SK-N-SH treated with all-trans-retinoic acid at 6 μM for 48 hours (cell line): Measurements from ENCODE around the gene NUDT4.

Source experiments
- ATAC-seq: fragments of 200-7000 bp; cut with Tn5 transposase; 3 replicates; pipeline ENCODE4 v1.9.1; 2020; ENCODE audit warnings: mild to moderate bottlenecking, moderate library complexity
- ARNTL ChIP-seq: fragments of 450-650 bp; formaldehyde crosslinking; IDR thresholded peaks from 2 replicates; pipeline ENCODE4 v1.5.0; 2020; ENCODE audit warnings: low read depth, mild to moderate bottlenecking, moderate library complexity, borderline replicate concordance
- BACH2 ChIP-seq: fragments of 250-450 bp; sonication (Bioruptor Pico); IDR thresholded peaks from 2 replicates; pipeline ENCODE4 v1.9.0; 2021; ENCODE audit warnings: mild to moderate bottlenecking, borderline replicate concordance
- CSDC2 ChIP-seq: fragments of 250-450 bp; sonication (Bioruptor Pico); IDR thresholded peaks from 2 replicates; pipeline ENCODE4 v1.5.0; 2020; ENCODE audit warnings: mild to moderate bottlenecking, moderate library complexity
- CSRNP3 ChIP-seq: fragments of 250-450 bp; sonication (Bioruptor Pico); IDR thresholded peaks from 2 replicates; pipeline ENCODE4 v1.5.1; 2021; ENCODE audit warnings: mild to moderate bottlenecking, moderate library complexity
- ESRRG ChIP-seq: fragments of 250-450 bp; sonication (Bioruptor Pico); IDR thresholded peaks from 2 replicates; pipeline ENCODE4 v1.6.1; 2021; ENCODE audit warnings: mild to moderate bottlenecking
- GLIS3 ChIP-seq: fragments of 250-450 bp; sonication (Bioruptor Pico); IDR thresholded peaks from 2 replicates; pipeline ENCODE4 v1.5.0; 2020; ENCODE audit warnings: mild to moderate bottlenecking, moderate library complexity
- ISL1 ChIP-seq: fragments of 250-450 bp; sonication (Bioruptor Pico); IDR thresholded peaks from 2 replicates; pipeline ENCODE4 v2.1.2; 2022; ENCODE audit warnings: mild to moderate bottlenecking, moderate library complexity
- OSR1 ChIP-seq: fragments of 250-450 bp; sonication (Bioruptor Pico); IDR thresholded peaks from 2 replicates; pipeline ENCODE4 v1.8.0; 2022; ENCODE audit warnings: moderate library complexity, mild to moderate bottlenecking, inconsistent platforms
- PATZ1 ChIP-seq: fragments of 250-450 bp; sonication (Bioruptor Pico); IDR thresholded peaks from 2 replicates; pipeline ENCODE4 v1.8.0; 2020; ENCODE audit warnings: mild to moderate bottlenecking, moderate library complexity, borderline replicate concordance
- PPARA ChIP-seq: fragments of 250-450 bp; sonication (Bioruptor Pico); IDR thresholded peaks from 2 replicates; pipeline ENCODE4 v1.5.0; 2020; ENCODE audit warnings: mild to moderate bottlenecking, borderline replicate concordance
- RARB ChIP-seq: fragments of 250-450 bp; sonication (Bioruptor Pico); IDR thresholded peaks from 2 replicates; pipeline ENCODE4 v1.8.0; 2021; ENCODE audit warnings: mild to moderate bottlenecking, moderate library complexity
- SNAI2 ChIP-seq: fragments of 250-450 bp; sonication (Bioruptor Pico); IDR thresholded peaks from 2 replicates; pipeline ENCODE4 v1.5.0; 2020; ENCODE audit warnings: mild to moderate bottlenecking, moderate library complexity
- TCF4 ChIP-seq: fragments of 250-450 bp; sonication (Bioruptor Pico); IDR thresholded peaks from 2 replicates; pipeline ENCODE4 v1.8.0; 2021; ENCODE audit warnings: mild to moderate bottlenecking, moderate library complexity, borderline replicate concordance
- TOX ChIP-seq: fragments of 250-450 bp; sonication (Bioruptor Pico); IDR thresholded peaks from 2 replicates; pipeline ENCODE4 v1.8.0; 2021; ENCODE audit warnings: mild to moderate bottlenecking, moderate library complexity, borderline replicate concordance
- TSHZ2 ChIP-seq: fragments of 250-450 bp; sonication (Bioruptor Pico); IDR thresholded peaks from 2 replicates; pipeline ENCODE4 v1.5.0; 2020; ENCODE audit warnings: mild to moderate bottlenecking, moderate library complexity
- ZC3H10 ChIP-seq: fragments of 250-450 bp; sonication (Bioruptor Pico); IDR thresholded peaks from 2 replicates; pipeline ENCODE4 v1.5.1; 2021; ENCODE audit warnings: mild to moderate bottlenecking, moderate library complexity
- ZFP3 ChIP-seq: fragments of 250-450 bp; sonication (Bioruptor Pico); IDR thresholded peaks from 2 replicates; pipeline ENCODE4 v1.5.0; 2020; ENCODE audit warnings: mild to moderate bottlenecking, moderate library complexity
- ZFP30 ChIP-seq: fragments of 450-650 bp; formaldehyde crosslinking; IDR thresholded peaks from 2 replicates; pipeline ENCODE4 v1.5.0; 2022; ENCODE audit warnings: mild to moderate bottlenecking, moderate library complexity
- ZNF565 ChIP-seq: fragments of 450-650 bp; formaldehyde crosslinking; conservative IDR thresholded peaks from 2 replicates; pipeline ENCODE4 v1.5.0; 2020; ENCODE audit warnings: low read depth, mild to moderate bottlenecking, moderate library complexity
- ZNF8 ChIP-seq: fragments of 450-650 bp; formaldehyde crosslinking; IDR thresholded peaks from 2 replicates; pipeline ENCODE4 v1.5.0; 2020; ENCODE audit warnings: mild to moderate bottlenecking, moderate library complexity
- TF ChIP-seq, protein P1 (sequence below): fragments of 250-450 bp; sonication (Bioruptor Pico); IDR thresholded peaks from 2 replicates; pipeline ENCODE4 v1.8.0; 2021; ENCODE audit warnings: low read depth, mild to moderate bottlenecking, moderate library complexity, borderline replicate concordance
- TF ChIP-seq, protein P2 (sequence below): fragments of 250-450 bp; sonication (Bioruptor Pico); IDR thresholded peaks from 2 replicates; pipeline ENCODE4 v1.5.1; 2020; ENCODE audit warnings: low read depth, mild to moderate bottlenecking, moderate library complexity

NUDT4 gene

GRCh38 chr12:93356214-93356613 lies 21.5 kb upstream of the NUDT4 start:
- ATAC-seq = no peak
- TF ChIP-seq ZNF8 (no peak), ZFP30 (CRISPR knock-in tag) (no peak), OSR1 (CRISPR knock-in tag) (no peak), CSDC2 (CRISPR knock-in tag) (no peak), GLIS3 (no peak), ZNF565 (CRISPR knock-in tag) (no peak), ESRRG (CRISPR knock-in tag) (no peak), PPARA (CRISPR knock-in tag) (no peak), ARNTL (CRISPR knock-in tag) (no peak), TSHZ2 (no peak), TCF4 (CRISPR knock-in tag) (no peak), ZFP3 (CRISPR knock-in tag) (no peak), ZC3H10 (CRISPR knock-in tag) (no peak), CSRNP3 (CRISPR knock-in tag) (no peak), TOX (CRISPR knock-in tag) (no peak), BACH2 (CRISPR knock-in tag) (no peak), RARB (CRISPR knock-in tag) (no peak)

GRCh38 chr12:93358058-93358457 lies 19.7 kb upstream of the NUDT4 start:
- no peak for ATAC-seq
- TF ChIP-seq TSHZ2 (no peak), TCF4 (CRISPR knock-in tag) (no peak), ZFP30 (CRISPR knock-in tag) (no peak), SNAI2 (CRISPR knock-in tag) (no peak), ARNTL (CRISPR knock-in tag) (no peak), ZFP3 (CRISPR knock-in tag) (no peak), ZNF565 (CRISPR knock-in tag) (no peak), BACH2 (CRISPR knock-in tag) (no peak), CSDC2 (CRISPR knock-in tag) (no peak), ZC3H10 (CRISPR knock-in tag) (no peak), CSRNP3 (CRISPR knock-in tag) (no peak), ZNF8 (no peak), ESRRG (CRISPR knock-in tag) (no peak), PATZ1 (CRISPR knock-in tag) (no peak), RARB (CRISPR knock-in tag) (no peak), ISL1 (no peak), TOX (CRISPR knock-in tag) (no peak)
- TF ChIP-seq, protein P1, sequence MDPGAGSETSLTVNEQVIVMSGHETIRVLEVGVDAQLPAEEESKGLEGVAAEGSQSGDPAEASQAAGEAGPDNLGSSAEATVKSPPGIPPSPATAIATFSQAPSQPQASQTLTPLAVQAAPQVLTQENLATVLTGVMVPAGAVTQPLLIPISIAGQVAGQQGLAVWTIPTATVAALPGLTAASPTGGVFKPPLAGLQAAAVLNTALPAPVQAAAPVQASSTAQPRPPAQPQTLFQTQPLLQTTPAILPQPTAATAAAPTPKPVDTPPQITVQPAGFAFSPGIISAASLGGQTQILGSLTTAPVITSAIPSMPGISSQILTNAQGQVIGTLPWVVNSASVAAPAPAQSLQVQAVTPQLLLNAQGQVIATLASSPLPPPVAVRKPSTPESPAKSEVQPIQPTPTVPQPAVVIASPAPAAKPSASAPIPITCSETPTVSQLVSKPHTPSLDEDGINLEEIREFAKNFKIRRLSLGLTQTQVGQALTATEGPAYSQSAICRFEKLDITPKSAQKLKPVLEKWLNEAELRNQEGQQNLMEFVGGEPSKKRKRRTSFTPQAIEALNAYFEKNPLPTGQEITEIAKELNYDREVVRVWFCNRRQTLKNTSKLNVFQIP = no peak
- TF ChIP-seq, protein P2, sequence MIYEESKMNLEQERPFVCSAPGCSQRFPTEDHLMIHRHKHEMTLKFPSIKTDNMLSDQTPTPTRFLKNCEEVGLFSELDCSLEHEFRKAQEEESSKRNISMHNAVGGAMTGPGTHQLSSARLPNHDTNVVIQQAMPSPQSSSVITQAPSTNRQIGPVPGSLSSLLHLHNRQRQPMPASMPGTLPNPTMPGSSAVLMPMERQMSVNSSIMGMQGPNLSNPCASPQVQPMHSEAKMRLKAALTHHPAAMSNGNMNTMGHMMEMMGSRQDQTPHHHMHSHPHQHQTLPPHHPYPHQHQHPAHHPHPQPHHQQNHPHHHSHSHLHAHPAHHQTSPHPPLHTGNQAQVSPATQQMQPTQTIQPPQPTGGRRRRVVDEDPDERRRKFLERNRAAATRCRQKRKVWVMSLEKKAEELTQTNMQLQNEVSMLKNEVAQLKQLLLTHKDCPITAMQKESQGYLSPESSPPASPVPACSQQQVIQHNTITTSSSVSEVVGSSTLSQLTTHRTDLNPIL = no peak
